Measurements from ENCODE around the gene SUPT3H.
"Not testable (repeated sequence)": the region's sequence is repeated elsewhere in the genome, so short reads cannot be mapped to it uniquely, and the experiment has no call there.

Gene SUPT3H

GRCh38 chr6:44917430-44917829 is 460.3 kb downstream of the SUPT3H start:
- no peak for TF ChIP-seq CTCF (IDR thresholded peaks at IDR 0.05)
- H3K9me3 ChIP-seq: no peaks in the 10 kb centered on the region
- intact Hi-C loops (cut with DNase I; ENCODE audit: low total_unique reads): no loop called here

GRCh38 chr6:44915111-44915510 is 462.6 kb downstream of the SUPT3H start:
- Histone ChIP-seq H3K27me3 (no peaks in the 10 kb centered on the region), H3K4me3 (no peak overlapping the region), H3K27ac (no peak overlapping the region), H3K36me3 (no peaks in the 10 kb centered on the region), H3K9me3 (no peaks in the 10 kb centered on the region), H3K4me1 (no peaks in the 10 kb centered on the region)
- TF ChIP-seq CTCF (IDR thresholded peaks at IDR 0.05): no peak
- no peak for DNase-seq
- intact Hi-C loops (cut with DNase I; ENCODE audit: low total_unique reads): no loop called here

More at GRCh38 chr6:44917430-44917829, 460.3 kb downstream of the SUPT3H start:
- H3K27me3 ChIP-seq: no peaks in the 10 kb centered on the region
- H3K27ac ChIP-seq: no peak overlapping the region
- DNase-seq: no peak
- H3K36me3 ChIP-seq: no peaks in the 10 kb centered on the region
- H3K4me1 ChIP-seq: no peaks in the 10 kb centered on the region
- H3K4me3 ChIP-seq: no peak overlapping the region

GRCh38 chr6:44914141-44914540 is 463.6 kb downstream of the SUPT3H start:
- H3K4me1 ChIP-seq: no peaks in the 10 kb centered on the region
- no peak overlapping the region for H3K4me3 ChIP-seq
- no peaks in the 10 kb centered on the region for H3K36me3 ChIP-seq
- no peak for DNase-seq
- no peaks in the 10 kb centered on the region for H3K9me3 ChIP-seq
- TF ChIP-seq CTCF (IDR thresholded peaks at IDR 0.05): no peak
- H3K27ac ChIP-seq: no peak overlapping the region
- intact Hi-C loops (cut with DNase I; ENCODE audit: low total_unique reads): no loop called here
- H3K27me3 ChIP-seq: no peaks in the 10 kb centered on the region

GRCh38 chr6:44906761-44907160 is 471.0 kb downstream of the SUPT3H start:
- TF ChIP-seq CTCF (IDR thresholded peaks at IDR 0.05): no peak
- Histone ChIP-seq H3K36me3 (no peaks in the 10 kb centered on the region), H3K9me3 (no peaks in the 10 kb centered on the region), H3K4me1 (no peaks in the 10 kb centered on the region), H3K27ac (no peak overlapping the region), H3K4me3 (no peak overlapping the region), H3K27me3 (no peaks in the 10 kb centered on the region)
- intact Hi-C loops (cut with DNase I; ENCODE audit: low total_unique reads): no loop called here
- no peak for DNase-seq

GRCh38 chr6:44900358-44900757 is 477.4 kb downstream of the SUPT3H start:
- H3K36me3 ChIP-seq; intact Hi-C loops (cut with DNase I; ENCODE audit: low total_unique reads); H3K4me1 ChIP-seq; H3K4me3 ChIP-seq; DNase-seq; H3K27me3 ChIP-seq; H3K9me3 ChIP-seq; H3K27ac ChIP-seq: not testable (repeated sequence)

GRCh38 chr6:44898296-44898930 is 479.3 kb downstream of the SUPT3H start:
- no peaks in the 10 kb centered on the region for H3K27me3 ChIP-seq

More at GRCh38 chr6:44898296-44898930, 479.3 kb downstream of the SUPT3H start:
- peaks cover 0 to 9% (median 0%) of the 10 kb centered on the region in 4 donors for H3K4me1 ChIP-seq
- H3K4me3 ChIP-seq: no peak overlapping the region
- intact Hi-C loops (cut with DNase I; ENCODE audit: low total_unique reads): no loop called here
- no peak for DNase-seq
- H3K36me3 ChIP-seq: no peaks in the 10 kb centered on the region
- no peak overlapping the region for H3K27ac ChIP-seq
- H3K9me3 ChIP-seq: no peaks in the 10 kb centered on the region
- TF ChIP-seq CTCF (IDR thresholded peaks at IDR 0.05): no peak

Measured in tibial artery (tissue), 4 donors.